HCT116 (cell line): ENCODE data around the gene DHX30. TPM values are rescaled to one million over a fixed set of nuclear protein-coding genes. Genes with fewer than 3 reads are reported as not detected.

Experiments used
- ATAC-seq: fragments of 200-7000 bp; cut with Tn5 transposase; 2 replicates; pipeline ENCODE4 v1.9.1; 2020; ENCODE audit warnings: mild to moderate bottlenecking, moderate library complexity
- BruUV-seq: library from RNA; stranded (reverse); fragments of 400-500 nt; replicated peaks from 2 replicates; lab custom pipeline; 2021; lab: Mats Ljungman, UMichigan
- CTCF ChIA-PET: fragments of 300-600 bp; sonication (Branson Sonifier 250); formaldehyde crosslinking; loops from one replicate; lab custom pipeline; 2021; ENCODE audit warnings: antibody characterized with exemption; lab: Charles Lee
- POLR2A ChIA-PET: fragments of 300-600, 350-600 bp; sonication (Branson Sonifier 250); formaldehyde crosslinking; loops from one replicate; lab custom pipeline; 2021; ENCODE audit warnings: antibody characterized with exemption; lab: Charles Lee
- RAD21 ChIA-PET, 2 experiments: fragments of 300-600 bp; sonication (Branson Sonifier 250); formaldehyde crosslinking; loops; one replicate each; lab custom pipeline; 2023; ENCODE audit warnings: low total read pairs in 2 of 2; ENCODE audit not compliant: uncharacterized antibody in 2 of 2, unreplicated experiment in 2 of 2, low non-redundant PET in 1 of 2; lab: Charles Lee
- DNase-seq: peaks from one replicate; pipeline ENCODE4 v3.0.0-alpha.2; 2010; ENCODE audit warnings: low read depth, low spot score
- H2AFZ ChIP-seq: fragments of 200-600 bp; shearing (Covaris generic), sonication (generic); 2 replicates; pipeline ENCODE4 v1.6.1; 2017; ENCODE audit warnings: low read depth, mixed run types, mixed read lengths, antibody characterized with exemption, low read length; ENCODE audit not compliant: poor library complexity, severe bottlenecking
- H3K27ac ChIP-seq: 2 replicates; pipeline ENCODE4 v1.5.1; 2012; ENCODE audit warnings: low read depth, low read length
- H3K27me3 ChIP-seq: fragments of 200-600 bp; sonication (generic); 2 replicates; pipeline ENCODE4 v1.6.1; 2016; ENCODE audit warnings: mixed run types, low read length, mixed read lengths; ENCODE audit not compliant: insufficient read depth
- H3K36me3 ChIP-seq, 2 experiments: fragments of 200-500 bp in 1 of 2; fragments of 200-600 bp in 1 of 2; sonication (Bioruptor generic) in 1 of 2; sonication (generic) in 1 of 2; 2 replicates each; pipeline versions ENCODE4 v1.5.1 to v1.6.1; 2014 to 2016; ENCODE audit warnings: low read length in 2 of 2, inconsistent platforms in 1 of 2, mixed read lengths in 1 of 2, mixed run types in 1 of 2; ENCODE audit not compliant: insufficient read depth in 2 of 2, control insufficient read depth in 1 of 2
- H3K4me1 ChIP-seq, 2 experiments: fragments of 200-600 bp in 1 of 2; sonication (generic) in 1 of 2; 2 replicates each; pipeline versions ENCODE4 v1.5.1 to v1.6.1; 2012 to 2017; ENCODE audit warnings: low read length in 2 of 2, inconsistent platforms in 1 of 2, mild to moderate bottlenecking in 1 of 2, mixed read lengths in 1 of 2, mixed run types in 1 of 2, moderate library complexity in 1 of 2; ENCODE audit not compliant: insufficient read depth in 2 of 2, control insufficient read depth in 1 of 2
- H3K4me2 ChIP-seq: fragments of 200-600 bp; sonication (generic); 2 replicates; pipeline ENCODE4 v1.6.1; 2017; ENCODE audit warnings: mixed run types, low read length, mixed read lengths
- H3K4me3 ChIP-seq, 2 experiments: fragments of 200-600 bp in 1 of 2; sonication (generic) in 1 of 2; replicated peaks in 1 of 2; 2 replicates each; pipeline ENCODE4 v1.5.1; 2011 to 2016; ENCODE audit warnings: low read length in 2 of 2, control low read depth in 1 of 2, low read depth in 1 of 2, mild to moderate bottlenecking in 1 of 2, mixed read lengths in 1 of 2, mixed run types in 1 of 2
- H3K79me2 ChIP-seq: fragments of 200-600 bp; sonication (generic); 2 replicates; pipeline ENCODE4 v1.6.1; 2017; ENCODE audit warnings: mild to moderate bottlenecking, mixed run types, low read length, moderate library complexity, mixed read lengths; ENCODE audit not compliant: insufficient read depth
- H3K9ac ChIP-seq: fragments of 200-600 bp; sonication (generic); 2 replicates; pipeline ENCODE4 v1.6.1; 2016; ENCODE audit warnings: low read length, mixed read lengths
- H3K9me2 ChIP-seq: fragments of 200-600 bp; sonication (generic), shearing (Covaris generic); 2 replicates; pipeline ENCODE4 v1.6.1; 2017; ENCODE audit warnings: mixed run types, mild to moderate bottlenecking, moderate library complexity; ENCODE audit not compliant: insufficient read depth
- H3K9me3 ChIP-seq, 2 experiments: fragments of 200-500 bp in 1 of 2; fragments of 200-600 bp in 1 of 2; sonication (Bioruptor generic) in 1 of 2; sonication (generic) in 1 of 2; 2 replicates each; pipeline ENCODE4 v1.6.1; 2014 to 2017; ENCODE audit warnings: low read length in 2 of 2, mixed read lengths in 2 of 2, inconsistent platforms in 1 of 2, low read depth in 1 of 2, mild to moderate bottlenecking in 1 of 2, mixed run types in 1 of 2, moderate library complexity in 1 of 2; ENCODE audit not compliant: control insufficient read depth in 1 of 2, insufficient read depth in 1 of 2
- H4K20me1 ChIP-seq: fragments of 200-600 bp; sonication (generic), shearing (Covaris generic); 2 replicates; pipeline ENCODE4 v1.6.1; 2017; ENCODE audit warnings: mixed run types, mild to moderate bottlenecking, moderate library complexity; ENCODE audit not compliant: insufficient read depth
- CBX3 ChIP-seq: IDR thresholded peaks from 2 replicates; pipeline ENCODE4 v1.6.1; 2012; ENCODE audit warnings: low read depth
- CEBPB ChIP-seq: IDR thresholded peaks from 2 replicates; pipeline ENCODE4 v1.6.1; 2012; ENCODE audit warnings: low read depth
- EZH2phosphoT487 ChIP-seq: fragments of 200-600 bp; IDR thresholded peaks from 2 replicates; pipeline ENCODE4 v1.6.1; 2018; ENCODE audit warnings: antibody characterized with exemption, borderline replicate concordance
- JUND ChIP-seq: IDR thresholded peaks from 2 replicates; pipeline ENCODE4 v1.6.1; 2012
- MAX ChIP-seq: IDR thresholded peaks from 2 replicates; pipeline ENCODE4 v1.6.1; 2012
- POLR2A ChIP-seq: IDR thresholded peaks from 2 replicates; pipeline ENCODE4 v1.7.0; 2011; ENCODE audit warnings: borderline replicate concordance; ENCODE audit not compliant: insufficient read depth, insufficient read length; ENCODE audit errors: extremely low read depth
- REST ChIP-seq: IDR thresholded peaks from 2 replicates; pipeline ENCODE4 v1.6.1; 2012; ENCODE audit warnings: low read depth
- SIN3A ChIP-seq: IDR thresholded peaks from 2 replicates; pipeline ENCODE4 v1.6.1; 2012; ENCODE audit warnings: low read depth
- SRF ChIP-seq: IDR thresholded peaks from 2 replicates; pipeline ENCODE4 v1.6.1; 2012; ENCODE audit warnings: low read depth
- TCF7L2 ChIP-seq: IDR thresholded peaks from 2 replicates; pipeline ENCODE4 v1.7.0; 2011; ENCODE audit warnings: borderline replicate concordance, inconsistent platforms; ENCODE audit not compliant: insufficient read depth, insufficient read length; ENCODE audit errors: extremely low read depth
- YY1 ChIP-seq: IDR thresholded peaks from 2 replicates; pipeline ENCODE4 v1.6.1; 2011; ENCODE audit warnings: low read length, low read depth, moderate library complexity, mild to moderate bottlenecking; ENCODE audit not compliant: insufficient replicate concordance; ENCODE audit errors: extremely low read depth
- ZFX ChIP-seq: fragments of 450-650 bp; IDR thresholded peaks from 2 replicates; pipeline ENCODE4 v1.6.1; 2017
- ZNF274 ChIP-seq: fragments of 200-500 bp; sonication (Bioruptor generic); IDR thresholded peaks from 2 replicates; pipeline ENCODE4 v1.6.1; 2014; ENCODE audit warnings: mild to moderate bottlenecking, low read depth, low read length, inconsistent platforms
- intact Hi-C: fragments of 100-400 bp; cut with micrococcal nuclease; formaldehyde crosslinking; loops from 2 replicates; pipeline ENCODE4 v1.10.0; 2022
- total RNA-seq: library from RNA; stranded (reverse); gene quantifications from one replicate; pipeline ENCODE4 v1.2.1, GENCODE V29; 2021; ENCODE audit not compliant: unreplicated experiment

Gene DHX30
- total RNA-seq, 1 experiment from 2014 or later = 114 TPM

- TF ChIP-seq REST (no peak), TCF7L2 (peak; percentile 43), YY1 (peak; percentile 95), SRF (no peak), JUND (no peak)
These were observed 21.9 kb downstream of the DHX30 start (continued) for GRCh38 chr3:47824541-47825473.

- ATAC-seq (no peak; the same call in 1 of the 2 replicates), DNase-seq (no peak)
- peak overlapping the region; percentile 85 to 86 for H3K4me3 ChIP-seq
- intact Hi-C loops = no loop called here
- peaks cover 51% of the 10 kb centered on the region for H3K79me2 ChIP-seq
- H3K36me3 ChIP-seq = peaks cover 24 to 25% of the 10 kb centered on the region in 2 experiments; a peak in 3 of 4 replicates
- no peaks in the 10 kb centered on the region for H3K9me3 ChIP-seq
- CTCF ChIA-PET = interaction anchor here (1.0 to 2.9 kb wide), 9 partner anchors 10 to 405 kb away, joined by 4 to 20 read pairs (median 6); no protein-coding TSS in a partner anchor
- POLR2A ChIA-PET = interaction anchor here (1.6 kb wide), 1 partner anchor 263 kb away, joined by 4 read pairs; no protein-coding TSS in a partner anchor
- H4K20me1 ChIP-seq = peaks cover 4% of the 10 kb centered on the region; the same call in 1 of the 2 replicates
- RAD21 ChIA-PET = interaction anchor here (0.8 to 1.1 kb wide), 2 partner anchors 12 to 326 kb away, joined by 3 to 5 read pairs; no protein-coding TSS in a partner anchor
- no peak overlapping the region for H2AFZ ChIP-seq
- peak overlapping the region; percentile 100 for H3K9ac ChIP-seq
- peak overlapping the region; percentile 81 for H3K27ac ChIP-seq
- H3K4me1 ChIP-seq = peaks cover 10 to 21% of the 10 kb centered on the region in 2 experiments; a peak in 3 of 4 replicates
- no TSS peak for BruUV-seq
- H3K27me3 ChIP-seq = no peaks in the 10 kb centered on the region
- no peaks in the 10 kb centered on the region for H3K9me2 ChIP-seq
- H3K4me2 ChIP-seq = peak overlapping the region; percentile 79
- TF ChIP-seq ZNF274 = no peak
- TF ChIP-seq REST = no peak
- no peak for TF ChIP-seq SIN3A
- no peak for TF ChIP-seq POLR2A
- no peak for TF ChIP-seq CBX3
- no peak for TF ChIP-seq EZH2phosphoT487
- no peak for TF ChIP-seq ZFX
- no peak for TF ChIP-seq MAX
- no peak for TF ChIP-seq TCF7L2
- no peak for TF ChIP-seq CEBPB
These were observed 22.7 kb downstream of the DHX30 start for GRCh38 chr3:47825590-47825989.
